Ovary (tissue), 3 donors: Measurements from ENCODE around the gene MRFAP1.

ENCODE experiments used
- EP300 ChIP-seq: sonication (generic); formaldehyde crosslinking; IDR thresholded peaks from one replicate; pipeline ENCODE4 v1.6.1; 2017; ENCODE audit warnings: antibody characterized with exemption
- POLR2A ChIP-seq: fragments of 450-650 bp; IDR thresholded peaks from one replicate; pipeline ENCODE4 v1.6.1; 2017; ENCODE audit warnings: antibody characterized with exemption, mild to moderate bottlenecking, moderate library complexity
- TF ChIP-seq, protein P1 (sequence below), 3 donors: fragments of 450-650 bp in 2 of 3; fragments of 200-600 bp in 1 of 3; IDR thresholded peaks; one replicate each; pipeline versions ENCODE4 v1.5.1 to v1.8.0; 2016 to 2022; ENCODE audit warnings: antibody characterized with exemption in 3 of 3, mild to moderate bottlenecking in 1 of 3
- donor health status: DM: no; HTN: no; CAD: no.

DNA sequence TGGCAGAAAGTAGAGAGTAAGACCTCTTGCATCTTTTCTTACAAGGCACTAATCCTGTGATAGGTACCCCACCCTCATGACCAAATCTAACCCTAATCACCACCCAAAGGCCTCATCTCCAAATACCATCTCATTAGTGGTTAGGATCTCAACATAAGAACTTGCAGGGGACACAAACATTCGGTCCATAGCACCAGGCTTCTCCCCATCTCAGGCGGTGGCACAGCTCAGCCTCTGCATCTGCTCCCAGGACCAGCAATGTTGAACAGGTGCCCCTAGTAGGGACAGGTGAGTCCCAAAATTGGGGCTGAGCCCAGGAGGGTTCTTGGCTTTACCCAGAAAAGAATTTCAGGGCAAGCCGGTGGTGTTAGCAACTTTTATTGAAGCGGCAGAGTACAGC is 8.4 kb upstream of the MRFAP1 start:
- TF ChIP-seq POLR2A (no peak), EP300 (no peak)
- TF ChIP-seq, protein P1, sequence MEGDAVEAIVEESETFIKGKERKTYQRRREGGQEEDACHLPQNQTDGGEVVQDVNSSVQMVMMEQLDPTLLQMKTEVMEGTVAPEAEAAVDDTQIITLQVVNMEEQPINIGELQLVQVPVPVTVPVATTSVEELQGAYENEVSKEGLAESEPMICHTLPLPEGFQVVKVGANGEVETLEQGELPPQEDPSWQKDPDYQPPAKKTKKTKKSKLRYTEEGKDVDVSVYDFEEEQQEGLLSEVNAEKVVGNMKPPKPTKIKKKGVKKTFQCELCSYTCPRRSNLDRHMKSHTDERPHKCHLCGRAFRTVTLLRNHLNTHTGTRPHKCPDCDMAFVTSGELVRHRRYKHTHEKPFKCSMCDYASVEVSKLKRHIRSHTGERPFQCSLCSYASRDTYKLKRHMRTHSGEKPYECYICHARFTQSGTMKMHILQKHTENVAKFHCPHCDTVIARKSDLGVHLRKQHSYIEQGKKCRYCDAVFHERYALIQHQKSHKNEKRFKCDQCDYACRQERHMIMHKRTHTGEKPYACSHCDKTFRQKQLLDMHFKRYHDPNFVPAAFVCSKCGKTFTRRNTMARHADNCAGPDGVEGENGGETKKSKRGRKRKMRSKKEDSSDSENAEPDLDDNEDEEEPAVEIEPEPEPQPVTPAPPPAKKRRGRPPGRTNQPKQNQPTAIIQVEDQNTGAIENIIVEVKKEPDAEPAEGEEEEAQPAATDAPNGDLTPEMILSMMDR (IDR thresholded peaks at IDR 0.05), result no peak
